PC-9 (cell line): ENCODE measurements around the gene MYL12A.

Experiments
- CTCF ChIP-seq: fragments of 200-600 bp; sonication (generic); conservative IDR thresholded peaks from 2 replicates; pipeline ENCODE4 v1.6.1; 2017; ENCODE audit warnings: mixed run types, antibody characterized with exemption, mild to moderate bottlenecking, moderate library complexity
- EZH2 ChIP-seq: fragments of 200-600 bp; sonication (generic); IDR thresholded peaks from 2 replicates; pipeline ENCODE4 v1.8.0; 2017; ENCODE audit warnings: antibody characterized with exemption, low read depth

GRCh38 chr18:3248658-3249359 is 1.2 kb downstream of the MYL12A start:
- TF ChIP-seq CTCF = no peak
- TF ChIP-seq EZH2 = no peak
